ENCODE results near the gene LIPA.

- no peak for TF ChIP-seq EP300 (IDR thresholded peaks at IDR 0.05; ENCODE audit: borderline replicate concordance)
- TF ChIP-seq REST (IDR thresholded peaks at IDR 0.05; ENCODE audit: low read depth): no peak
- TF ChIP-seq YY1 (IDR thresholded peaks at IDR 0.05; ENCODE audit: low read depth): no peak
- TF ChIP-seq EGR1 (IDR thresholded peaks at IDR 0.05): no peak
- TF ChIP-seq MAX (IDR thresholded peaks at IDR 0.05): no peak
- TF ChIP-seq CREB1 (IDR thresholded peaks at IDR 0.05; ENCODE audit: low read depth): no peak
- TF ChIP-seq CEBPB (IDR thresholded peaks at IDR 0.05): peak; percentile 93
- no peak for TF ChIP-seq RAD21 (IDR thresholded peaks at IDR 0.05; ENCODE audit: low read depth)
- TF ChIP-seq FOXM1 (IDR thresholded peaks at IDR 0.05; ENCODE audit: borderline replicate concordance, low read depth): no peak
Observed at GRCh38 chr10:89296220-89296648, 44.7 kb upstream of the LIPA start.
